ENCODE results near the gene KCNK1. TPM values are rescaled to one million over a fixed set of nuclear protein-coding genes. Genes with fewer than 3 reads are reported as not detected.

The KCNK1 gene
- total RNA-seq, 2 donors from 2014 or later = 31.2 to 48.0 TPM

DNA sequence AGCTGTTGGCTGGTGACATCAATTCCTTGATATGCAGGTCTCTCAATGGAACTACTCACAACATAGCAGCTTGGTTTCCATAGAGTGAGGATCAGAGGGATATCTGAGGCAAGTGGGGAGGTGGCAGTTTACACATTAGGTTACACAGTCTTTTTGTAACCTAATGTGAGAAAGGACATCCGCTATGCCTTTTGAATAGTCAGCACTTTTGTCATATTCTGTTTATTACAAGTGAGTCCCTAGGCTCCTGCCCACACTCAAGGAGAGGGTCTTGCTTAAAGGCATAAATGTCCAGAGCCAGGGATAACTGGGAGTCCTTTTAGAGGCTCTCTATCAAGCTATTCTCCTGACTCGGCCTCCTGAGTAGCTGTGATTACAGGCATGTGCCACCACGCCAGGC is 104.2 kb downstream of the KCNK1 start:
- H3K4me3 ChIP-seq = no peak overlapping the region
- H3K27ac ChIP-seq = no peak overlapping the region
- no peak overlapping the region for H3K9ac ChIP-seq (ENCODE audit: low read depth in 2 of 2, low read length in 2 of 2)
- no peaks in the 10 kb centered on the region for H3K4me1 ChIP-seq
- intact Hi-C loops (cut with DNase I) = no loop called here
- no peak for DNase-seq
- H3K36me3 ChIP-seq = no peaks in the 10 kb centered on the region
- H3K27me3 ChIP-seq = no peaks in the 10 kb centered on the region
- H3K9me3 ChIP-seq = no peaks in the 10 kb centered on the region
- TF ChIP-seq, protein P1, sequence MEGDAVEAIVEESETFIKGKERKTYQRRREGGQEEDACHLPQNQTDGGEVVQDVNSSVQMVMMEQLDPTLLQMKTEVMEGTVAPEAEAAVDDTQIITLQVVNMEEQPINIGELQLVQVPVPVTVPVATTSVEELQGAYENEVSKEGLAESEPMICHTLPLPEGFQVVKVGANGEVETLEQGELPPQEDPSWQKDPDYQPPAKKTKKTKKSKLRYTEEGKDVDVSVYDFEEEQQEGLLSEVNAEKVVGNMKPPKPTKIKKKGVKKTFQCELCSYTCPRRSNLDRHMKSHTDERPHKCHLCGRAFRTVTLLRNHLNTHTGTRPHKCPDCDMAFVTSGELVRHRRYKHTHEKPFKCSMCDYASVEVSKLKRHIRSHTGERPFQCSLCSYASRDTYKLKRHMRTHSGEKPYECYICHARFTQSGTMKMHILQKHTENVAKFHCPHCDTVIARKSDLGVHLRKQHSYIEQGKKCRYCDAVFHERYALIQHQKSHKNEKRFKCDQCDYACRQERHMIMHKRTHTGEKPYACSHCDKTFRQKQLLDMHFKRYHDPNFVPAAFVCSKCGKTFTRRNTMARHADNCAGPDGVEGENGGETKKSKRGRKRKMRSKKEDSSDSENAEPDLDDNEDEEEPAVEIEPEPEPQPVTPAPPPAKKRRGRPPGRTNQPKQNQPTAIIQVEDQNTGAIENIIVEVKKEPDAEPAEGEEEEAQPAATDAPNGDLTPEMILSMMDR (IDR thresholded peaks at IDR 0.05) = no peak

DNA sequence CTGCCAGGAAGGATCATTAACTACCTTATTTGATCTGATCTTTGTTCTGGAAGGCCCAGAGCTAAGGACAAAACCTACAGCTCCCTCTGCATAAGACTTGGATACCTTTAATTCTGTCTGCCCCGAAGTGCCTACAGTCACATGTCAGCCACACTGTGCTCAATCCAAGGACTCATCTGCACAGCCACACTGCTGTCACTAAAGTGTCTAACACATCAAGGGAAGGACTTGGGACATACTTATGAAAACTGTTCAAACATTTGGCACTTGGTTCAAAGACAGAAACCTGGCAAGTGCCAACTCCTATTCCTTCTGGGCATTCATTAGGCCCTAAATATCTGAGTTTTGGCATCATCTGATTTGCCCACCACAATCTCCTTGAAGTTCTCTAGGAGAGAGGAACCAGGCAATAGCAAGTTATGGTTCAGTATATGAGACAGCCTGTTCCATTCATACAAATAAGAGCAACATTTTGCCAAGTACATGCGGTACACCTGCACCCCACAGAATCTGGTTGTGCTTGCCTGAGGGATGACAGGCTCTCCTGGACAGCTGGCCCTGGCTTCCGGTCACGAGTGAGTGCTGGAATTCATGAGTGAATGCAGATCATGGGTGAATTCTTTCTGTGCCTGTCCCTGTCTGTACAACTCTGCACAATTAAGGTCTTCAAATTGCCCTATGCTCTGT is 105.9 kb downstream of the KCNK1 start:
- Histone ChIP-seq H3K4me3 (no peak overlapping the region), H3K9me3 (no peaks in the 10 kb centered on the region), H3K4me1 (no peaks in the 10 kb centered on the region), H3K27ac (no peak overlapping the region), H3K9ac (ENCODE audit: low read depth in 2 of 2, low read length in 2 of 2) (no peak overlapping the region), H3K27me3 (no peaks in the 10 kb centered on the region), H3K36me3 (no peaks in the 10 kb centered on the region)
- intact Hi-C loops (cut with DNase I) = no loop called here
- DNase-seq = no peak
- TF ChIP-seq, protein P1 (IDR thresholded peaks at IDR 0.05) = no peak

DNA sequence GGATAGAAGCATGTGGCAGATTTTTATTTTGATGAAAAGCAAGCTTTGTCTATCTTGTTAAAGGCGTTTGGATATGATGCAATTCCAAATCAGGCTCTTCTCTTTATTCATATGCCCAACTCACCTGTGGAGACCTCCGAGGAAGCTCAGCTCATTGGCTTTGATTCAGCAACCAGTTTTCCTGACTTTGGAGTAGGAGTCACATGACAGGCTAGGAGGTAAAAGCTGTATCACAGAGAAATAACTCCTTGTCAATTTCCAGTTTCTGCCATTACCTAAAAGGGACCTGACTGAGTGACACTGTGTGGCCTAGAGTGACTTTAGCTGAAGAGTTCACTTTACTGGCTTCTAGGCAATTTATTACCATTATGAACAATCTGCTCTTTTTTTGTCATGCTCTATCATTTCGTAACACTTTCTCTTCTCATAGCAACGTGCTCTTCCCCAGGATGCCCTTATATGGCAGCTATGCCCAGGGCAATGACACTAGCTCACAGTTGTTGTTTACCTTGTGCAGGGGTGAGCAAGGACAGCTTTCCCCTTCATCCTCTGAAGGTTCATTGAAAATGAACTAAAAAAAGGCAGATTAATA is 107.2 kb downstream of the KCNK1 start:
- H3K4me3 ChIP-seq = no peak overlapping the region
- H3K4me1 ChIP-seq = no peaks in the 10 kb centered on the region
- intact Hi-C loops (cut with DNase I) = no loop called here
- H3K9ac ChIP-seq (ENCODE audit: low read depth in 2 of 2, low read length in 2 of 2) = no peak overlapping the region
- no peak for DNase-seq
- TF ChIP-seq, protein P1 (IDR thresholded peaks at IDR 0.05) = no peak
- no peaks in the 10 kb centered on the region for H3K36me3 ChIP-seq
- no peak overlapping the region for H3K27ac ChIP-seq
- H3K9me3 ChIP-seq = no peaks in the 10 kb centered on the region
- H3K27me3 ChIP-seq = no peaks in the 10 kb centered on the region

Small RNA genes lying within 50 kb of the gene (microRNA-seq; reads per million reads assigned to microRNA genes)
- not detected for gene MIR4427
